Retina (tissue), 1 donor: ENCODE measurements around the gene SLC6A5.
"Not testable (repeated sequence)": the region's sequence is repeated elsewhere in the genome, so short reads cannot be mapped to it uniquely, and the experiment has no call there.

Source experiments
- DNase-seq: peaks from one replicate; pipeline ENCODE4 v3.0.0-alpha.2; 2016

The SLC6A5 gene

GRCh38 chr11:20599221-20600019 is at the start of gene SLC6A5:
SLC6A5 (plus strand) TSS chr11:20599608; CDS start chr11:20599673, 65 bp downstream.
- peak; percentile 74 for DNase-seq

GRCh38 chr11:20551096-20551495 is 48.3 kb upstream of the SLC6A5 start:
- DNase-seq = no peak

- DNase-seq = no peak
Observed at GRCh38 chr11:20555783-20556182, 43.6 kb upstream of the SLC6A5 start.

GRCh38 chr11:20556396-20556795 is 43.0 kb upstream of the SLC6A5 start:
- not testable (repeated sequence) for DNase-seq

GRCh38 chr11:20558741-20559140 is 40.7 kb upstream of the SLC6A5 start:
- no peak for DNase-seq

GRCh38 chr11:20559523-20560300 is 39.7 kb upstream of the SLC6A5 start:
- no peak for DNase-seq

GRCh38 chr11:20561915-20562314 is 37.5 kb upstream of the SLC6A5 start:
- no peak for DNase-seq

- no peak for DNase-seq
Observed at GRCh38 chr11:20563866-20564265, 35.5 kb upstream of the SLC6A5 start.

- DNase-seq = no peak
Observed at GRCh38 chr11:20564846-20565635, 34.4 kb upstream of the SLC6A5 start.

- DNase-seq = not testable (repeated sequence)
Observed at GRCh38 chr11:20566115-20566514, 33.3 kb upstream of the SLC6A5 start.

- no peak for DNase-seq
Observed at GRCh38 chr11:20566591-20567434, 32.6 kb upstream of the SLC6A5 start.

- DNase-seq = not testable (repeated sequence)
Observed at GRCh38 chr11:20579725-20580124, 19.7 kb upstream of the SLC6A5 start.

- DNase-seq = no peak
Observed at GRCh38 chr11:20583201-20583600, 16.2 kb upstream of the SLC6A5 start.

- no peak for DNase-seq
Observed at GRCh38 chr11:20584093-20584774, 15.2 kb upstream of the SLC6A5 start.

- DNase-seq = peak; percentile 31
Observed at GRCh38 chr11:20589796-20590195, 9.6 kb upstream of the SLC6A5 start.

GRCh38 chr11:20590381-20590780 is 9.0 kb upstream of the SLC6A5 start:
- no peak for DNase-seq

- DNase-seq = no peak
Observed at GRCh38 chr11:20592741-20593140, 6.7 kb upstream of the SLC6A5 start.

GRCh38 chr11:20594274-20595061 is 4.9 kb upstream of the SLC6A5 start:
- no peak for DNase-seq

GRCh38 chr11:20595101-20595500 is 4.3 kb upstream of the SLC6A5 start:
- DNase-seq = no peak
